Loucy (cell line): Measurements from ENCODE around the gene IGFBP2.

Source experiments
- H2AFZ ChIP-seq: fragments of 200-600 bp; sonication (generic); 2 replicates; pipeline ENCODE4 v1.6.0; 2016; ENCODE audit warnings: antibody characterized with exemption, mild to moderate bottlenecking, low read length, moderate library complexity
- H3F3A ChIP-seq: fragments of 200-600 bp; 2 replicates; pipeline ENCODE4 v1.6.0; 2016; ENCODE audit warnings: antibody characterized with exemption, low read depth, mild to moderate bottlenecking
- H3K27me3 ChIP-seq: fragments of 200-600 bp; sonication (generic); 2 replicates; pipeline ENCODE4 v1.6.1; 2014; ENCODE audit warnings: low read length, mild to moderate bottlenecking; ENCODE audit not compliant: insufficient read depth, poor library complexity, severe bottlenecking
- H3K36me3 ChIP-seq: fragments of 200-600 bp; sonication (generic); 2 replicates; pipeline ENCODE4 v1.6.1; 2016; ENCODE audit warnings: low read length; ENCODE audit not compliant: insufficient read depth
- H3K4me1 ChIP-seq: fragments of 200-600 bp; sonication (generic); 2 replicates; pipeline ENCODE4 v1.5.1; 2014; ENCODE audit warnings: low read length, mild to moderate bottlenecking; ENCODE audit not compliant: insufficient read depth, poor library complexity, severe bottlenecking
- H3K4me2 ChIP-seq: fragments of 200-600 bp; sonication (generic); 2 replicates; pipeline ENCODE4 v1.6.0; 2014; ENCODE audit warnings: antibody characterized with exemption, low read length, low read depth, mild to moderate bottlenecking; ENCODE audit not compliant: poor library complexity, severe bottlenecking
- H3K4me3 ChIP-seq: fragments of 200-600 bp; sonication (generic); 2 replicates; pipeline ENCODE4 v1.5.1; 2014; ENCODE audit warnings: low read length, mild to moderate bottlenecking, mixed read lengths; ENCODE audit not compliant: poor library complexity, severe bottlenecking
- H3K79me2 ChIP-seq: fragments of 200-600 bp; sonication (generic); 2 replicates; pipeline ENCODE4 v1.6.1; 2014; ENCODE audit warnings: low read length; ENCODE audit not compliant: insufficient read depth
- H3K9ac ChIP-seq: fragments of 200-600 bp; sonication (generic); 2 replicates; pipeline ENCODE4 v1.6.0; 2014; ENCODE audit warnings: mild to moderate bottlenecking, low read depth, low read length, moderate library complexity; ENCODE audit not compliant: poor library complexity, severe bottlenecking
- H3K9me2 ChIP-seq: fragments of 200-600 bp; sonication (generic); replicated peaks from 2 replicates; pipeline ENCODE4 v1.6.1; 2016; ENCODE audit warnings: low read depth, low read length, mixed read lengths
- H3K9me3 ChIP-seq: fragments of 200-600 bp; sonication (generic); 2 replicates; pipeline ENCODE4 v1.6.1; 2014; ENCODE audit warnings: mild to moderate bottlenecking, antibody characterized with exemption, low read length, low read depth; ENCODE audit not compliant: insufficient read depth
- H4K20me1 ChIP-seq: fragments of 200-600 bp; sonication (generic); 2 replicates; pipeline ENCODE4 v1.6.0; 2014; ENCODE audit warnings: antibody characterized with exemption, low read length, mild to moderate bottlenecking; ENCODE audit not compliant: insufficient read depth, poor library complexity, severe bottlenecking
- EZH2phosphoT487 ChIP-seq: fragments of 200-600 bp; IDR thresholded peaks from 2 replicates; pipeline ENCODE4 v1.6.1; 2018; ENCODE audit warnings: antibody characterized with exemption, mild to moderate bottlenecking, moderate library complexity, borderline replicate concordance
- TF ChIP-seq, protein P1 (sequence below): fragments of 200-600 bp; sonication (generic); conservative IDR thresholded peaks from 2 replicates; pipeline ENCODE4 v1.5.1; 2014; ENCODE audit warnings: mild to moderate bottlenecking, antibody characterized with exemption, low read length

IGFBP2 gene

DNA sequence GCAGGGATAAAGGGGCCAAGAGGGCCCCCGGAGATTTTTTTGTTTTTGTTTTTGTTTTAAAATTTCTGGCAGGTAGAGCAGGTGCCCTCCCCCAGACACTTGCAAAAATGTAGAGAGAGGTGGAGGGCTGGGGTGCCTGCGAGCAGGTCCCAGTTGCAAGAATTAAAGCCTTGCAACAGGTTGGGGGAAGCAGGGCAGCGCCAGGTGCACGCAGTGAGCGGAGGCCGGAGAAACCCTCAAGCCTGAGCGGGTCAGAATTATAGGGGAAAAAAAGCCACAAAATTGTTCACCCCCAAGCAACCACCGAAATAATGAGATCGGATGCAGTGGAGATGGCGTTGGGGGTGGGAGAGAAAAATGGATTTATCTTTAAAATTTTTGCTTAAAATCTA lies 61.6 kb downstream of the IGFBP2 start:
- Histone ChIP-seq H3K4me3 (peak overlapping the region; percentile 87), H3F3A (peaks cover 3% of the 10 kb centered on the region; the same call in 1 of the 2 replicates), H2AFZ (peak overlapping the region; percentile 97), H3K36me3 (no peaks in the 10 kb centered on the region), H3K9me3 (no peaks in the 10 kb centered on the region), H3K4me1 (peaks cover 39% of the 10 kb centered on the region), H3K9me2 (no peaks in the 10 kb centered on the region), H3K9ac (peak overlapping the region; percentile 45), H3K79me2 (no peaks in the 10 kb centered on the region), H3K27me3 (peaks cover 9% of the 10 kb centered on the region), H3K4me2 (peak overlapping the region; percentile 89), H4K20me1 (no peaks in the 10 kb centered on the region)
- TF ChIP-seq EZH2phosphoT487: no peak
- TF ChIP-seq, protein P1, sequence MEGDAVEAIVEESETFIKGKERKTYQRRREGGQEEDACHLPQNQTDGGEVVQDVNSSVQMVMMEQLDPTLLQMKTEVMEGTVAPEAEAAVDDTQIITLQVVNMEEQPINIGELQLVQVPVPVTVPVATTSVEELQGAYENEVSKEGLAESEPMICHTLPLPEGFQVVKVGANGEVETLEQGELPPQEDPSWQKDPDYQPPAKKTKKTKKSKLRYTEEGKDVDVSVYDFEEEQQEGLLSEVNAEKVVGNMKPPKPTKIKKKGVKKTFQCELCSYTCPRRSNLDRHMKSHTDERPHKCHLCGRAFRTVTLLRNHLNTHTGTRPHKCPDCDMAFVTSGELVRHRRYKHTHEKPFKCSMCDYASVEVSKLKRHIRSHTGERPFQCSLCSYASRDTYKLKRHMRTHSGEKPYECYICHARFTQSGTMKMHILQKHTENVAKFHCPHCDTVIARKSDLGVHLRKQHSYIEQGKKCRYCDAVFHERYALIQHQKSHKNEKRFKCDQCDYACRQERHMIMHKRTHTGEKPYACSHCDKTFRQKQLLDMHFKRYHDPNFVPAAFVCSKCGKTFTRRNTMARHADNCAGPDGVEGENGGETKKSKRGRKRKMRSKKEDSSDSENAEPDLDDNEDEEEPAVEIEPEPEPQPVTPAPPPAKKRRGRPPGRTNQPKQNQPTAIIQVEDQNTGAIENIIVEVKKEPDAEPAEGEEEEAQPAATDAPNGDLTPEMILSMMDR: no peak

DNA sequence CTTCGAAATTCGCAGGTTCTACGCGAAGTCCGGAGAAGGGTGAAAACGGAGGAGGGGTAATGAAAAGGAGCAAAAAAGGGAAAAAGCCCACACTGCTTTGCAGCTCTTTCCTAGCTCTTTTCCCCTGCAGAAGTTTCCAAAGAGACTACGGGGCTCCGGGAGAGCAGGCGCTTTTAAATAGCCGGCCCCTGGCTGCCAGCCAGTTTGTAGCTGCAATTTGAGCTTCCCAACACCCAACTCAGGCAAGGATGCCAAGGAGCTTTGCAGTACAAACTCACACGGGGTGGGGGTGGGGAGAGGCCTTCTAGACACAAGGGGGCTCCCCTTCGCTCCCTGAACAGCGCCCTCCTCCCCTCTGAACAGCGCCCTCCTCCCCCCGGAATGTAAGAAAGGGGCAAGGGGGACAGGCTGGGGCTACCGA lies 62.2 kb downstream of the IGFBP2 start, which contains the start of gene IGFBP5:
IGFBP5 (minus strand) TSS at position 149 of the 421 bp plus-strand sequence. CDS start 774 bp downstream, outside the sequence.
- no peaks in the 10 kb centered on the region for H3K36me3 ChIP-seq
- no peaks in the 10 kb centered on the region for H3K9me2 ChIP-seq
- H3K79me2 ChIP-seq: no peaks in the 10 kb centered on the region
- H3K27me3 ChIP-seq: peaks cover 9% of the 10 kb centered on the region
- peaks cover 39% of the 10 kb centered on the region for H3K4me1 ChIP-seq
- H2AFZ ChIP-seq: peak within 1 kb of the TSS; percentile 97
- H4K20me1 ChIP-seq: no peaks in the 10 kb centered on the region
- peak within 1 kb of the TSS; percentile 45 for H3K9ac ChIP-seq
- no peak for TF ChIP-seq EZH2phosphoT487
- TF ChIP-seq, protein P1: peak; percentile 20; the same call in 1 of the 2 replicates
- peak within 1 kb of the TSS; percentile 89 for H3K4me2 ChIP-seq
- peaks cover 3% of the 10 kb centered on the region; the same call in 1 of the 2 replicates for H3F3A ChIP-seq
- H3K4me3 ChIP-seq: peak within 1 kb of the TSS; percentile 87
- H3K9me3 ChIP-seq: no peaks in the 10 kb centered on the region

DNA sequence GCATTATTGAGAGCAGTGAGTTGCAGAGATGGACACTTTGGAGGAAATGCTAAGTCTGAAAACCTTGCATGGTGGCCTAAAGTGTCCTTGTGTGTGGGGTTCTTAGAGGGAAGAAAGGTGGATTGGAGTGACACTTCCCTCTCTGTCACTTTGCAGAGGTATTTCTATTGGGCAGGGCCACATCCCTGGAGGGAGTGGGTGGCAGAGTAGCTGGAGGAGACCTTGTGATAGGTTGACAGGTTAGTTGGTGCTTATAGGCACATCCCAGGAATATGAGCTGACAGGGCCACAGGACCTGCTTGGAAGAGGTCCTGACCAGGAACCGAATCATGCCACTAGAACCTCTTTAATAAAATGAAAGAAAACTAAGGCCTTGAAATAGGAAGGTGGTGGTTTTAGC lies 63.1 kb downstream of the IGFBP2 start:
- no peak for TF ChIP-seq EZH2phosphoT487
- TF ChIP-seq, protein P1: no peak
- peaks cover 9% of the 10 kb centered on the region for H3K27me3 ChIP-seq
- no peaks in the 10 kb centered on the region for H3K9me2 ChIP-seq
- H4K20me1 ChIP-seq: no peaks in the 10 kb centered on the region
- H3K4me3 ChIP-seq: peak overlapping the region; percentile 9
- peak overlapping the region; percentile 89 for H3K4me2 ChIP-seq
- H3K79me2 ChIP-seq: no peaks in the 10 kb centered on the region
- H3F3A ChIP-seq: peaks cover 3% of the 10 kb centered on the region; the same call in 1 of the 2 replicates
- no peaks in the 10 kb centered on the region for H3K36me3 ChIP-seq
- H3K4me1 ChIP-seq: peaks cover 37% of the 10 kb centered on the region
- H3K9me3 ChIP-seq: no peaks in the 10 kb centered on the region
- no peak overlapping the region for H2AFZ ChIP-seq
- no peak overlapping the region for H3K9ac ChIP-seq
